ENCODE measurements around the gene KIAA0408.

Gene KIAA0408
- total RNA-seq = 0 to 0.63 reads per million in 2 donors

DNA sequence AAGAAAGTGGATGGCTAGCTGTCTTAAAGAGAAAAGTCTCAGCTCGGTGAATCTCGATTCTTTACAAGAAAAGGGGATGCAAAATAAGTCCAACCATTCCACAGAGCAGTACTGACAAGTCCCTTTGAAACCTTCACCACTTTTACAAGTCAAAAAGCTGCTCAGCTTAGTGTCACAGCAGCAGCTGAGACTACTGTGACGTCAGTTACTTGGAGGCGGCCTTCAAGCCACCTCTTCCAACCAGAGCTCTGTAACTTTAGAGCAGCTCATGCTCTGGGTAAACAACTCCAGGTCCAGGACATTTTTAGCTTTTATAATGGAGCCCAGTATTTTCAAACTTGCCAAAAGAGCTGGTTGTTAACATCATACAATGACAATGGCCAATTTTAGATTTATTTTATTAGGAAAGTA, at the start of gene KIAA0408:
TSS of gene KIAA0408 (minus strand) at position 159 of the 411 bp plus-strand sequence. CDS start 5,408 bp downstream, outside the sequence.
- DNase-seq = no peak

DNA sequence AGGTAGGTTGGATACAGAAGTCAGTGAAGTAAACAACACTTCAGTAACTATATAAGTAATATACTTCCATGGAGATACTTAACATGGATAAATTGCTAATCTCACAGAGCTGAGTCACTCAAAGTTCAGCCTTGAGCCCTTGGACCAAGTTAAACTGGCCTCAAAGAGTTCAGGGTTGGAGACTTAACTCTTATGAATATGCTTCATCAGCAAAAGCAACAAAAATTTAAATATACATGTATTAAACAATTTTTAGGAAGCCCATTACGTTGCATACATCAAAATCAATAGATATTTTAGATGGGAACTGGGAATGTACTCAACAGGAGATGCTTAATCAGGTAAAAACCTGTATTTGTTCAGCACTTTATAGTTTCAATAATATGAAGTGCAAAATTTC, 47.7 kb upstream of the KIAA0408 start:
- no peak for DNase-seq

DNA sequence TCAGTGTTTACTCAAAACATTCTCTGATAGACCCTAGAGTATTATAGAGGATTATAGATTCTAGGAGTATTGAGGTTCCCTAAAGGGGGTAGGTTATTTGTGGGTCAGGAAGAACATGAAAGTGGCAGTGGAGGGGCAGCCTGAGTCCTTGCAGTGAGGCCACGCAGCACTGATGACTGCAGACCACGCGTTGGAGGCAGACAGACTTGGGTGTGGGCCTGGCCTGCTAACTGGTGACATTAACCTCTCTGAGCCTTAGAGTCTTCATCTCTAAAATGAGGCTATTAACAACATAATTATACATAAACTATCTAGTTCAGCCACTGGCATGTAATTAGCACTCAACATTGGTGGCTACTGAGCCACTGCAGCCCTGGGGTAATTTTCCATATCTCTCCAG, 43.8 kb upstream of the KIAA0408 start:
- DNase-seq = no peak

DNA sequence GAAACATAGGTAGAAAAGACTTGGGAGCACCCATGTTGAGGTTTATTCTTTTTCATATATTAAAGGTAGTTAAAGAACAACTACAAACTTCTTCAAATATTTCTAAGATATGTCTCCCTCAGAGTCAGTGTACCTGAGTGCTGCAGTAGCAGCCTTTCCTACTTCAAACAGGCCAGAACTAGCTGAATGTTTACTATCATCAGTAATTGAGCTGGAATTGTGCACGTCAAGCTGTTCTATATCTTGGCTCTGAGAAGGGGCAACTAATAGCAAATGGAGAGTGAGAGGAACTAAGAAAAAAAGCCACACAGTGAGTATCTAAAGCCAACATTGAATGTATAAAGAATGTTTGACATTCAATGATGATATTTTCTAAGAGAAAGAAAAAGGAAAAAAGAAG, 38.2 kb upstream of the KIAA0408 start:
- no peak for DNase-seq

DNA sequence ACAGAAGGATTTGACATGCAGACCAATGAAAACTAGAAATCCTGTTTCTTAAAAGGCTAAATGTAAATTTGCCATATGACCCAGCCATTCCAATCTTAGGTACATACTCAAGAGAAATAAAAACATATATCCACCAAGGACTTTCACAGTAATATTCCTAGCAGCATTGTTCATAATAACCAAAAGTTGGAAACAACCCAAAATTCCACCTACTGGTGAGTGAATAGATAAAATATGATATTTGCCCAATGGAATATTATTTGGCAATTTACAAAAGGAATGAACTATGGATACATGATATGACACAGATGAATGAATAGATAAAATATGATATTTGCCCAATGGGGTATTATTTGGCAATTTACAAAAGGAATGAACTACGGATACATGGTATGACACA, 37.3 kb upstream of the KIAA0408 start:
- DNase-seq = no peak

DNA sequence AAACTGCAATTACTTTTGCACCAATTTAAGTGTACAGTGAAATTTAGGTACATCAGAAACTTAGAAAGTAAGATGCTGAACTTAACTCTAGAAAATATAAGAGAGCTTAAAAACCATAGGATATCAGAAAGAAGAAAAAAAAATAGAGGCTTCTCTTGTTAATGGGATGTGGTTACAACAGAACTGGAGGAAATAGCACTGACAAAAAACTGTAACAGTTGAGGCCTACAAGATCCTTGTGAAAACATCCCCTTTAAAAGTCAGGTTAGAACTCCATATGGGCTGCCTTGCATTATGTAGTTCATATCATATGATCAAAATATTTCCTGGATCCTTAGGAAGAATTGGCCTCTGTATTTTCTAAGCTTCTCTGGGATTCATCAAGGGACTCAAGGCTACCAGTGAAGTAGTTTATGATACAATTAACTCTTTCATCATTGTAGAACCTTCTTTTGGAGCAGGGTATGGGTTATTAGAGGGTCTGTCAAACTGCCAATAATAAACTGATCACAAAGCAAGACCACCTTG, 35.1 kb upstream of the KIAA0408 start:
- DNase-seq = no peak

DNA sequence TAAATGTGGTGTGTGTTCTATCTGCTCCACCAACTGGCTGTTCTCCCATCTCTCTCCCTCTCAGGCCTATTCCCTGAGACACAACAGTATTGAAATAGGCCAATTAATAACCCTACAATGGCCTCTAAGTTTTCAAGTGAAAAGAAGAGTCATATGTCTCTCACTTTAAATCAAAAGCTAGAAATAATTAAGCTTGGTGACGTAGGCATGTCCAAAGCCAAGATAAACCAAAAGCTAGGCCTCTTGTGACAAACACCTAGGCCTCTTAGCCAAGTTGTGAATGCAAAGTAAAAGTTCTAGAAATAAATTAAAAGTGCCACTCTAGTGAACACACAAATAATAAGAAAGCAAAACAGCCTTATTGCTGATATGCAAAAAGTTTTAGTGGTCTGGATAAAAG, 30.1 kb upstream of the KIAA0408 start:
- DNase-seq = no peak

DNA sequence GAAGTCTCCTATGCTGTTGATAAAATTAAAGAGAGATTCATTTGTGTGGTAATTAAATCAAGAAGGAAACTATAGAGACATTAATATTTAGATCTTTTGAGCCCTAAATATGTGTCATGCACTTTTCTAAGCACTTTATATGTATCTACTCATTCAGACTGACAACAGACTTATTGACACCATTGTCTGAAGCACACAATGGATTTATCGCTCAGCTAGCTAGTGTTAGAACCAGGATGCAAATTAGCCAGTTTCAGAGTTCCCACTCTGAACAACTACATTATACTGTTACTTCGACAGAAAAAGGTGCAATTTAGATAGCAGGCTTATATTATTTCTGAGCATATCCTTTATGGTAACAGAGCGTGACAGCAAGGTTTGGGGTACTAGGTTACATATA, 27.7 kb upstream of the KIAA0408 start:
- no peak for DNase-seq

DNA sequence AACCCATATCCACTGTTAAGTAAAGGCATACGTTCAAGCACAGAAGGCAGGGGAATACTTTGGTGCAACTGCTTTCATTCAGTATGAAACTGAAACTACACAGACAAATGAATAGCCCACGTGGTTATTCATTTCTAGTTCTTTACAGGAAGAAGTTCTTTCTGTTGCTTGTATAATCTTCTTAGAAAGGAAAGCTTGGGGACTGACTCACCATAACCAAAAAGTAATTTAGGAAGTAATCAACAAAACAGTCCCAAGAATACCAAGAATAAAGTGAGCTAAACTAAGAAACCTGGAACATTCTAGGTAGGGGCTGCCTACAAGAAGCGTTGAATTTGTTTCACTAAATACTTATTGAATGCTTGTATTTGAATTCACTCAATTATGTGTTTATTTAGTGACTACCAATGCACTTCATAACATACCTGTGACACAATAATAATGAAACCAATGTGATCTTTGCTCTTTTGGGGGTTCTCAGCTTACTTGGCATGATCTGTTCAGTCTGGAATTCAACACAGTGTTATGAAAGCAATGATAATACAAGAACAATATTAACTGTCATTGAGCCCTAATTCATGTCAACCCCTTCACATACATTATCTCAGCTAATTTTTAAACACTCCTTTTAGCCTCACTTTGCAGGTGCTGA, 25.1 kb upstream of the KIAA0408 start:
- no peak for DNase-seq

DNA sequence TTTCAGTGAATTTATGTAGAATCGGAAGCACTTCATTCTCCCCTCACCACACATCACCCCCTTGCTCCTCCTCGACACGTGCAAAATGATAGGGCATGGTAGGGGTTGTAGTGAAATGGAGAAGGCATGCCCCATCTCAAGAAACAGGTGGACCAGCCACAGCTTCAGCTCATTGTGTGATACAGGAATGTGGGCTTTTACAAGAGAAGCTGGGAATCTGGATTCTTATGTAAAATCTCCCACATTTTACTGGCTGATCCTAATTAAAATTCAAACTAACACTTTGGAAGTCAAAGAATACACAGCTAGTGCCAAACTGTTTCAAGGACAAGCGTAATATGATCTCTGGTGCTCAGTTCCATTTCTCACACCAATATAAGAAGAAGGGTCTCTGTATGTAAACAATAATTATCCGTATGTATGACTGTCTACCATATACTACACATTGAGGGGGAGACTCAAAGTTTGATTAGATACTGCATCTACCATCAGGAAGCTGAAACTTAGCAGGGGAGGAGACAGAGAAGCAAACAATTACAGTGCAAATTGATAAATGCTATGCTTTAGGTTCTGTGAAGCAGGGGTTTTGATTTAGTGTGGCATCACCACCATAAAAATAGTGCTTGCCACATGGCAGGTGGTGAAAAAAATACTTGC, 24.3 kb upstream of the KIAA0408 start:
- DNase-seq = no peak

DNA sequence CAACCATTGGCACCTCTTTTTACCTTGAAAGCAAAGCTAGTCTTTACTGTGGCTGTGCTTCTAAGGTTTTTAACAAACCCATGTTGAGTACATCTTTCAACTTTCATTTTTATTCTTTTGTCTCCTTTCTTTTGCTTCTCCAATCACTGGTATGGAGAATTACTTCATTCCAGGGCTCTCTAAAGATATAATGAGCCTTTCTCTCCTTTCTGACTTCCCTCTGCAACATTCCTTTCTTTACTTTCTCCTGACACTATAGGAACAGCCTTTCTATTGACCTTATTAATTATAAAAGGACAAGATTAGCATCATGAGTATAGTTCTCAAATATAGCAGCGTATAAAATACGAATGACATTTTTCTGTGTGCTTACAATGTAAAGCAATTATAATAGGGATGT, 23.1 kb upstream of the KIAA0408 start:
- no peak for DNase-seq

DNA sequence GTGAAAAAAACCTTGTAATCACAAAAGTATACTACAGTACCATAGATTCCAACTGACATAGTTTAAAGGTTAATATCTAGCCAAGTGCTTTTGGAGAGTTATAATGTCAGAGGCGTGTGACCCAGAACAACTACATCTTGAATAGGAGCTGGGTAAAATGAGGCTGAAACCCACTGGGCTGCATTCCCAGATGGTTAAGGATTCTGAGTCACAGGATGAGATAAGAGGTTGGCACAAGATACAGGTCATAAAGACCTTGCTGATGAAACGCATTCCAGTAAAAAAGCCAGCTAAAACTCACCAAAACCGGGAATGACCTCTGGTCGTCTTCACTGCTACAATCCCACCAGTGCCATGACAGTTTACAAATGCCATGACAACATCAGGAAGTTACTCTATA, 22.4 kb upstream of the KIAA0408 start:
- DNase-seq = no peak

DNA sequence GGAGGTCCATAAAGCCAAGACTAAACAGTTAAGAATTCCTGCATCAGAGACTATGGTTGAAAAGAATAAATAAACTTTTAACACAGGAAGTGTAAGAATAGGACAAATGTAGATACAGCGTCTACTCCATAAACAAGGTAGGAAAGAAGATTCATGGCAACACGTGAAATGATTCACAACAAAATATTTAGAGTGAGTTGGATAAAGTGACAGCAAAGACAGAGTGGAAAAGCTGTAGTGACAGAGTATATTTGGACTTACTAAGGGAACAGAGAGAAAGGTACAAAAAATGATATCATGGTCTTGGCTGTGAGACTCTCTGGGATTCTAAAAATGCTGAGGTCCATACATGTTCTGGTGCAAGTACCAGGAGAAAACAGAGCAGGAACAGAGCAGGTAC, 21.9 kb upstream of the KIAA0408 start:
- DNase-seq = no peak

DNA sequence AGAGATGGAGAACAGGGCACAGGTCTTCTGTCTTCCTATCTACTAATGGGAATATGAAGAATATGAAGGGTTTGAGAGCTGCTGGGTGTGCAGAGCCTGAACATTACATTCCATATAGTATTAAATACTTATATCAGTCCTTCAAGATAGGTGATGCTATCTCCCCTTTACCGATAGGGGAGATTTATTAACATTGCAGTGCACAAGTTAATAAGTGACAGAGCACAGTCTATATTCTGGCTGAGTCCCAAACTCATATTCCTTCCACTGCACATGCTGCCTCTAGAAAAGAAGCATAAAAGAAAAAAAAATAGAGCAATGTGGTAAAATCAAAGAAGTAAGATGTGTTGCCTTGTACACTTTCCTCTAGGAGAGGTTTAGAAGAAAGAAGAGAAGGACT, 18.5 kb upstream of the KIAA0408 start:
- DNase-seq = no peak

DNA sequence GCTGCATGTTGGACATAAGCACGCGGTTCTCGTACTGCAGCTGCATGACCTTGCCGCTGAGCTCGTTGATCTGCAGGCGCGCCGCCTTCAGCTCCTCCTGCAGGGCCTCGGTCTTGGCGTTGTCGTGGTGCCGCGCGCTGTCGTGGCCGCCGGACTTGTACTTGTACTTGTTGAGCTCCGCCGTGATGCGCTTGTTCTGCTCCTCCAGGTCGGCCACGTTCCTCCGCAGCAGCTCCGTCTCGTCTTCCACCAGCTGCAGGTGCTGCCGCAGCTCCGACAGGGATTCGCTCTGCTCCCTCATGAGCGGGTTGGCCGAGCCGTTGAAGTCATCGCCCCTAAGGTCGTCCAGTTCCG, 16.6 kb upstream of the KIAA0408 start:
- no peak for DNase-seq

DNA sequence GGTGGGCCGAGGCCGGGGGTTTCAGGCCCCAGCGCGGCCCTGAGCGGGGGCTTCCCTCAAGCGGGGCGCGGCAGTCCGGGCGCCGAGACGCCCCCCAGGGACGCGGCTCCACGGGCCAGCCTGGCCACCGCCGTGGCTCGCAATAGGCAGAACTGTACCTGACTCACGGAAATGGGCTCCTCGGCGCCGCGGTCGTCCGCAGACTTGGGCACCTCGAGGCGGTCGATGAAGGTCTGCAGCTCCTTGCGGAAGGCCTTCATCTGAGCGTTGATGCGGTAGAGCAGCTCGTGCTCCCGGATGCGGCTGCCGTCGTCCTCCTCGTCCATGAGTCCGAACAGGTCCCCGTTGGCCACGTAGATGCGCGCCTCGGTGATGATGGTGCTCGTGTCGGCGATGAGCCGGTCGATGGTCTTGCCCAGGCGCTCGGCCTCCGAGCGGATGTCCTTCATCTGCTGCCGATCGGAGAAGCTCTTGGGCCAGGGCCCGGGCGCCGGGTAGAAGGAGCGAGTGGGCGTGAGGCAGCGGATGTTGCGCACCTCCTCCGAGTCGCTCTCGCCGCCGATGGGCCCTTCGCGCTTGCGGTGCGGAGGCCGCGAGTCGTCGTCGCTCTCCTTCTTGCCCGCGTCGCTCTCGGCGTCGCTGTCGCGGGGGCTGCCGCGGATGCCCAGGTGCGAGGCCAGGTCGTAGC, 16.1 kb upstream of the KIAA0408 start:
- DNase-seq = no peak

DNA sequence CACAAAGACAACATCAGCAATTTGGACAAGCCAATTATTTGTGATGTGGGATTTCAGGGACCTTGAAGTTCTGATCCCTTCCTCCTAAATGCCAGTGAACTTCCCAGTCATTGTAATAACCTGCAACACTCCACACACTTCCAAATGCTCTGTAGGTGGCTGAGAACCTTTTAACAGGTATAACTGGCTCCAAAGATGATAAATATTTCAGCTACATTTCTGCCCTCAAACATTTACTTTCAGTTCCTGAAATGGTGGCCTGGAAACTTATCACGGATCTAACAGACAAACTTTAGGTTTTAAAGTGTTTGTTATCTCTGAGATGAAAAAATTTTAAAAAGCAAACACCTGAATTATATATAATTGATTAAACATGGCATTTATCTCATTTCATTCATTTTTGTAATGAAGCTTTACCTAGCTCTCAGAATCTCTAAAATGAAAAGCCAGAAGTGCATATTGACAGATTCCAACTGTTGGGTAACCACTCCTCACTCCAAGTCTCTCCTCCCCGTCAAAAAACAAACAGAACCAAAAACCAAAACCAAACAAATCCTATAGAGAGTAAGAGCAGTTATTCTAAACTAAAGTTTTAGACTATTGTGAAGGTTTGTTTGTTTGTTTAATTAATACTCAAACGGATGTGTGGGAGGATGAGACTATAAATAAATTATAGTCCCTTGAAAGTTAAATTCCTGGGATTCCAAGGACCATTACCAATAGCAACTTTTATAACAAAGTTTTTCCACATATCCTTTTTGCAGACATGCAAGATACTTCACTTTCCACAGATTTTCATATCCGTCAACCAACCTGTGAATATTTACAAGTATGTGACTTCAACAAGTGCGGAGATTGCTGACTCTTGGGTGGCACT, 12.4 kb upstream of the KIAA0408 start:
- DNase-seq = no peak

DNA sequence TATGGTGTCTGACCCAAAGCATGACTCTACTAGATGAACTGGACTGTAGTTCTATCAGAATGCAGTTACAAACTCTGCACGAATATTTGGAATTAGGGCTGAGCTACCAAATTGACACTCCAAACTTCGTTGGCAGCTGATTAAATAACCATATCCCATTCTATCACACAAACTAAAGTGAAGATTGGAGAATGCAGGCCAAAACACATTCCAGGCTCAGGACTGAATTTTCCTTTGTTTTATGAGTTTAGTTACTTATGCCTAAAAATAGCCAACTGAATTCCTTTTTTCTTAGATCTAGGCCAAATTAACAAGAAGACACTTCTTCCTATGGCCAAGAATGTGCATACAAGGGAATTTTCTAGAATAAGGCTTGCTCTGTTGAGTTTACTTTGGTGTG, 9.7 kb upstream of the KIAA0408 start:
- DNase-seq = no peak

DNA sequence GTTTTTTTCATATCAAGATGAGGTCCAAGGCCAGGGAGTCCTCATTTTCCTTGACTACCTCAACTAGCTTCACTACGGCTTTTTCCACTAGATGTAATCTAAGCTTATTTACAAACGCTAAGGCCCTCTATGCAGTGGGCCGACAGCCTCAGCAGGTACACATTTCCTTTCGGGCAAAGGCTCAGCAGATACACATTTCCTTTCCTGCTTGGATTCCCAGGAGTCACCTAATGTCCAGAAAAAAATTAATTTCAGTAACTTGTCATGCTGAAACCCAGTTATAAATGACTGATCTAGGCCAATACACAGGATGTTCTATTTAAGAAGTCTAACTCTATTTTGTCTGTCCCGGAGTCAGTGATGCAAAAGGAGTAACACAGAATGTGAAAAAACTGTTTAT, 7.2 kb upstream of the KIAA0408 start:
- DNase-seq = no peak

DNA sequence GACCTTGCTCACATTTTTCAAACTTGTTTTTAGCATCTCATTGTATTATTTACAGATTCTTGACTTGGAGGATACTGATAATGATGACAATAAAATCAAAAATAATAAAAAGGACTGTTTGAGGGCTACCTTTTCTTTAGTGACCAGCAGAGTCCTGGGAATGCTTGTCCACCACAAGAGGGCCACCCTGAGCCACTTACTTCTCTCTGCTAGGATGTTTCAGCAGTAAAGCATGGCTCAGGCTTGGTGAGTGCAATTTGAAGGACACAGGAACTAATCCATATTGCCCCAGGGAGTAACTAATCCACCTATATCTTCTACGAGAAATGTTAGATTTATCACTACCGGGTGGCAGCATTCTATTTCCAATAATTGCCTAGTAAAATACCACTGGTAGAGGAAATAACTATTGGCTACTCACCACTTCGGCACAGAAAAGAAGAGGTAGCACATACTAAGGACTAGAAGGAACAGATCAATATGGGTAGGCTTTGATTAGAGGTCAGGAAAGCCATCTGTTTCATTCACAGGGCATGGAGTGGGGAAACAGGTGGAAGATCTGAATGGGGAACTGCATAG, 5.8 kb upstream of the KIAA0408 start:
- peak; percentile 34 for DNase-seq

DNA sequence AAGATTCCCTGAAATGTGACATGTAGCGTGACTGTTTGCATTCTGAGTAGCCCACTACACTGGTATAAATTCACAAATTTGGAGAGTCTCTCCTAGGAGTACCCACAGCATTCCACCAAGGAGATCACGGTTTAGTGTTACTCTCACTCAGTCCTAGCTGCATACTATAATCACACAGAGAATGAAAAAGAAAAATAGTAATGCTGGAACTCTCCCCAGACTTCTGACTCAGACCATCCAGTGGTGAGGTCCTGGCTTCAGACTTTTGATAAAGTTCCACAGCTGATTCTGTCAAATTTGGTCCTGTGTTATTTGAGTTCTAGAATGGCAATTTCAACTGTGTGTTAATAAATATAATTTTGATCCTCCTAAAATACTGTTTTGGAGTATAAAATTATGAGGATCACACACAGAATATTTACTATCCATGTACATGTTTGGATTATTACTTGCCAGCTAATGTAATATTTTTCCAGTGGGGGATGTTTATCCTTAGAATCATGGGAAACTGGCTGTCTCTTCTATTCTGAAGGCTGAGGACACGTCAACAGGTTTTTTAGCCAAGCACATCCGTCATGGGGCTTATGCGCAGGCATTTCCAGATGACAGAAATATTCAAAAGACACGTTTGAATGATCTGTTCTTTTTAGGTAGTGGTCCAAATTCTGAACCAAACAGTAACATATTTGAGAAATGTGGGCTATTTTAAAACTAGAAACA, 5.1 kb upstream of the KIAA0408 start:
- DNase-seq = no peak

DNA sequence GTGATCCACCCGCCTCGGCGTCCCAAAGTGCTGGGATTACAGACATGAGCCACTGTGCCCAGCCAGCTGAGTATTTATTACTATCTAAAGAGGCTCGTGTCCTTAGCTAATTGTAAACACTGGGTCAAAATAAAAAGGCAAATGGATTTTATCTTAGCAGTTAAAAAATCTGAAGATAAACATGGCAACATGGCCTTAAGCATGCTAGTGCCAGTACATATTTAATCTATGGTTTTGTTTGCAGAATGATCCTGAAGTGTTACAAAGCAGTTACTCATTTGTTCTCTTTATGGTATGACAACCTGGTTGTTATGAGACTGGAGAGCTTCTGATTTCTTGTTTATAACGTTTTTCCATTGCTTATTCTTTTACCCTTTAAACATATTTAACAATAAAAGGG, 3.9 kb upstream of the KIAA0408 start:
- no peak for DNase-seq

All from T-helper 9 cell (primary cell).